ENCODE measurements around the gene BOLL. TPM values are rescaled to one million over a fixed set of nuclear protein-coding genes. Genes with fewer than 3 reads are reported as not detected.
"Not testable (repeated sequence)": the region's sequence is repeated elsewhere in the genome, so short reads cannot be mapped to it uniquely, and the experiment has no call there.

The BOLL gene
- total RNA-seq, result not detected
- long read RNA-seq, donor 1, result 0 reads
- long read RNA-seq, donor 2, result 0 reads

DNA sequence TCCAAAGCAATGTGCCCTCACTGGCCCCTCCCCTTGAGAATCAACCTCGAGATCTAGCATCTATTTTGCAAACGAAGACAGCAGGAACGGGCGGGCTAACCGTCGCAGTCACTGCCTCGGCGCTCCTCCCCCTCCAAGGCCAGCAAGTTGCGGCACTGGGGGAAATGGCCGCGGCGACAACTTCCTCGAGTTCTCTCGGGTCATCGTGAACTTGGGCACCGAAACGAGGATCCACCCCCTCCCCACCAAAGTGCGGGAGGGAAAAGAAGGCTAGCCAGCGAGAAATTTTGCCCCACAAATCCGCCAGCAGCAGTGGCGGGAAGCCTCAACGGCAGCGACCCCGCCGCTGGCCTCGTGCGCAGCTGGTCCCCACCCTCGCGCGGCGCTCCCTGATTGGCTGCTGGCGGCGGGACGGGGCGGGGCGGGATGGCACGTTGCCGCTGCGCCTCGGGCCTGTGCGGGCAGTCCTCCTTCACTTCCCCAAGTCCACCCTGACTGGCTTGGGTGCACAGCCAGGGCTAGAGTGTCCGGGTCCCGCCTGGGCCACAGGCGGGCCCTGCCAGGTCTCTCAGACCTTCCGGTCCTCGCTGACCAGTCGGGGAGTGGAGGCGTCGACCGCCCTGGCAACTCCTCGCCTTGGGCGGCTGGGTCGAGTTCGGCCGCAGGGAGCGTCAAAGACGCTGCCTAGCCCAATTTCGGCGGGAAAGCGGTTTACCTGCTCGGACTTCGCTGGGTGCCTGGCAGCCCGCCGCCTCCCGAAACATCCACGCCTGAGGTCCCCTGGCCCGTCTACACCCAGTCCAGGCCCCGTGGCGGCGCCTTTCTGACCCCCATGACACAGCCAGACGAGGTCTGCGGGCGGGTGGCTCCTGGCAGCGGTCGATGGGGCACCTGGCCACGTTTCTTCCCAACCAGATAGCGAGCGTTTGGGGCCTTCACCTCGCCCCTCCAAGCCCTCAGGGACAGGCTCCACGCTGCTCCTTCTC is at the start of gene BOLL:
Gene BOLL (minus strand): TSS at position 364 of the 986 bp plus-strand sequence. CDS start 3,469 bp downstream, outside the sequence.
- peak; percentile 80 for DNase-seq (ENCODE audit: low spot score)
- intact Hi-C loops (cut with DNase I), result no loop called here

- intact Hi-C loops (cut with DNase I); DNase-seq (ENCODE audit: low spot score): not testable (repeated sequence)
These were observed 49.7 kb upstream of the BOLL start for GRCh38 chr2:197834771-197835170.

DNA sequence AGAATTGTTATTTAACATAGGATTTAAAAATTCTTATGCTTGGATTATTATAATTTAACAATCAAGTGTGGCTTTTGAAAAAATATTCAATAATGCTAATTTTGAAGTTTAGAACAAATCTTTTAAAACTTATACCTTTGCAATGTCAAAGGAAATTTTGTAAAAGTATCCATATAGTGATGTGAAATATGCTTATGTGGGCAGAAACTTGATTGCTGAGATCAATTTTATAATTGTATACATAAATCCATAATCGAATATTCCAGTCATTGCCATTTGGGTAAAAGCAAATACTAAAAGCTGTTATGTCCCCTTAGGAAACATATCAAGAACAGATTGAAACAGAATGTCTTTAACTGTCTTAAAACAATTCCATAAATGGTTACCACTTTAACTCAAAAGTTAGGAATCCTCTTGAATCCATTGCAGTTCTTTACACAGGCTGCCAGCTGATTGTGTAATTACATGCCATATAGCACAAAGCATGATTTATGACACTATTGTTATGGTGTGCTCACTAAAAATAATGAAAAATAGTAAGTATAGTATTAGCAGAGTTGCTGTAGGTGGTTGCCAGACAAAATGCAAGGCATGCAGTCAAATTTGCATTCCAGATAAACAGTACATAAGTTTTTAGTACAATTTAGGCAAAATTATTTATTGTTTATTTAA is 43.5 kb upstream of the BOLL start:
- intact Hi-C loops (cut with DNase I), result no loop called here
- DNase-seq (ENCODE audit: low spot score), result no peak

GRCh38 chr2:197827618-197828017 is 42.5 kb upstream of the BOLL start:
- intact Hi-C loops (cut with DNase I), result no loop called here
- DNase-seq (ENCODE audit: low spot score), result no peak

GRCh38 chr2:197822333-197822732 is 37.2 kb upstream of the BOLL start:
- DNase-seq (ENCODE audit: low spot score), result no peak
- intact Hi-C loops (cut with DNase I), result no loop called here

GRCh38 chr2:197821550-197822289 is 36.6 kb upstream of the BOLL start:
- intact Hi-C loops (cut with DNase I), result no loop called here
- DNase-seq (ENCODE audit: low spot score), result no peak

GRCh38 chr2:197814526-197814925 is 29.4 kb upstream of the BOLL start:
- intact Hi-C loops (cut with DNase I), result no loop called here
- DNase-seq (ENCODE audit: low spot score), result no peak

DNA sequence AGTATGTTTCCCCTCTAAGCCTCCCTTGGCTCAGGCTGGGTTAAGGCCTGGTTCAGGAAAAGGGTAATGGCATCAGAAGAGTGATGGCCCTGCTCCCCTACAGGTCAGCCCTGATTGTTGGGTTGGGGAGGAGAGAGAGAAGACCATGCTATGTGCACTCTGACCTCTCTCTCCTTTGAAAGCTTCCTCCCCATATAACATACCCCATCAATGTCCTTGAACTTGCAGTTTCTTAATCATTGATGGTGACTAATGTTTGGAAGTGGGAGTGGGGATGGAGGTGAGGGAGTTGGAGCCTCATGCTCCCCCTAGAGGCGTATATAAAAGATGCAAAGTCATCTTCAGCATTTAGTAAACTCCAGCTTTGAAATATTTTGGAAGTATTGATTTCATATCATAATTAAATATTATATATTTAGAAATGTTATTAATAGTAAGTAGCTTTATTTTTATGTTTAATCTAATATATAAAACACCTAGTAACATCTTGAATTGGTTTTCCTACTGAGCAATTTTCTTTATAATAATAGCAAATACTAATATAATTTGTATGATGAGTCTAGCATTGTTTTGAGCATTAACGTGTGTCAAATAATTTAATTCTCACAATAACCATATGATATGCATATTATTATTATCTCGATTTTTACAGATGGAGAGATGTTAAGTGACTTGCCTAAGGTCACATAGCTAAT is 28.1 kb upstream of the BOLL start:
- intact Hi-C loops (cut with DNase I), result no loop called here
- no peak for DNase-seq (ENCODE audit: low spot score)

DNA sequence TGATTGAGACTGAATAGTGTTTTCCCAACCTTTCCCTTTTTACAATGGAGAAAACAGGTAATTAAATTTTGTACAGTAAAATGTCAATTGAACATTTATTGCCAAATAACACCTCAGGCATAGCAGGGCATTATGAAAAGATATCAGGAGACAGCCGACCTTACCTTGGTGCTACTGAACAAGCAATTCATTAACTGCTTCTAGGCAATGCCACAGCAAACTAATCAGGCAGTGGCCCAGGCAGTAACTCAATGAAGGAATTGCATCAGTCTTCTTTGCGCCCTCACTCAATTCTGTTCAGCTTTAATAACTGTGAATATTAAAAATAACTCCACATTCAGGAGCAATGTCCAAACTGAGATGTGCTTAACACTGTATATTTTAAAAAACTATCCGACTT is 25.4 kb upstream of the BOLL start:
- intact Hi-C loops (cut with DNase I), result no loop called here
- no peak for DNase-seq (ENCODE audit: low spot score)

DNA sequence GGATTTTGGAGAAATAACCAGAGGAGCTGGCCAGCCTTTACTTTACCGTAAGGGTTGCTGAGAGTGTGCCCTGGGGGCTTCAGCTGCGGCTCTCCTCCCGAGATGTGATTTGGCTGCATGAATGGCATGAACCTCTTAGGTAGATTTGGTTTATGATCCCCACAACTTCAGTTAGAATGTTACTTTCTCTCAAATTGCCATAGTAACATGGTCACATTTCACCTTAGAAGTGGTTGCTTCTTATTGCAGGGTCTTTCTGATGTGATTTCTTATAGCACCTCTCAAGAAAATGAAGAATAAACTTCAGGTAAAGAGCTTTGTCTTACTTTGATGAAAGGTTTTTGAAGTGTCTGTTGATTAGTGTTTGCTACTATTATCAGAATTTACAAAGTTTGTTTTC is 24.9 kb upstream of the BOLL start:
- intact Hi-C loops (cut with DNase I), result no loop called here
- no peak for DNase-seq (ENCODE audit: low spot score)

DNA sequence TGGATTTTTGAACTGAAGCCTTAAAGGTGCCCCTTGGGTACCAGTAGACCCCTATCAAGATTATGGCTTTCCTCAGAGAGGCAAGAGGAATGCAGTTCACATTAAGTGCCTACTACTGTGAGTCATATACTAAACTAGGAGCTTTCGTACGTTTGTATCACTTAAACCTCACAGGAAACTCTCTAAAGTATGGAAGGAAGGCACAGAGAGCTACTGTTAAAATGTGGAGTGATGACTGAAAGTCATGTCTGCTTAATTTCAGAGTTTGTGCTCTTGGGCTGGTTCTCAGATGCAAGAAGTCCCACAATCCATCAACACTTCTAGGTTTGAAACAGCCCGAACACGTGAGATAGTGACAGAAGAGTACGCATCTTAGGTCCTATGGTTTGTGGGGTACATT is 23.9 kb upstream of the BOLL start:
- no peak for DNase-seq (ENCODE audit: low spot score)
- intact Hi-C loops (cut with DNase I), result loop anchor here in 1 of 2 donors (5.0 kb wide), 1 partner anchor 483 kb away; no protein-coding TSS in a partner anchor

DNA sequence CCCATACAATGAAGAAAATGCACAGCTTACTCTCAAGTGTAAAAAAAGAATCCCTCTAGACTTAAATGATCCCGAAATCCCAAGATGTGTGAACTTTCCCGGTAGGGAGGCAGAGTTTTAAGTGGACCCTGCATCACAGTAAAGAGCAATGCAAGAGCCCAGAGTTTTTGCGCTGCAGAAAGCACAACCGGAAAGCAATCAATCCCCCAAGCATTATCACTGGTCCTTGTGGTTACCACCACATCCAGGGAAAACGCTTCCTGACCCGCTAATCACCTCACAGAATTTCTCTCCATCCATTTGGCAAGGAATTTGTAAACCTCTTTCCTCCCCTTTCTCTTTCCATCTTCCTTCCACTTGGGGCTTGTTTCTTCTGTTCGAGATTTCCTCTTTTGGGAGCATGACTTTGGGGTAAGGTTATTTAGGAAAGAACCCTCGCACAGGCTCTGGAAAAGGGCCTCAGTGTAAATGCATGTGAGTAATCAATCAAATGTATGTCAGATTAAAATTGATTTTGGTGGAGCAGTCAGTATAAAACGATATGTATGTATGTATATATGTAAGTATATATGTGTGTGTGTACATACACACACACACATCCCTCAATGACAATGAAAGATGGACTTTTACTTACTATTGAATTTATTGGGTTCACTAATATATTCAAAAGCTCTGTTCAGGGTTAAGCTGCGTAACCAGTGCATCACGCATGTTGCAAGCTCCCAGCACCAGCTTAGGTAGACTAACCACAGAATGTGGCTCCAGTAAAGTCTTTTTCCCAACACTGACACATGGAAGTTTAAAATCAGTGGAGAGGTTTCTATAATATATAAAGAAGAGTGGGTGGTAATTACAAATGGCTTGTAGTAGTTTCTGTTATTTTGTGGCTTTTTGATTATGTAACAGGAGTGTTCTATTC is 20.9 kb upstream of the BOLL start:
- DNase-seq (ENCODE audit: low spot score), result no peak
- intact Hi-C loops (cut with DNase I), result loop anchor here in 1 of 2 donors (5.0 kb wide), 1 partner anchor 486 kb away; no protein-coding TSS in a partner anchor

DNA sequence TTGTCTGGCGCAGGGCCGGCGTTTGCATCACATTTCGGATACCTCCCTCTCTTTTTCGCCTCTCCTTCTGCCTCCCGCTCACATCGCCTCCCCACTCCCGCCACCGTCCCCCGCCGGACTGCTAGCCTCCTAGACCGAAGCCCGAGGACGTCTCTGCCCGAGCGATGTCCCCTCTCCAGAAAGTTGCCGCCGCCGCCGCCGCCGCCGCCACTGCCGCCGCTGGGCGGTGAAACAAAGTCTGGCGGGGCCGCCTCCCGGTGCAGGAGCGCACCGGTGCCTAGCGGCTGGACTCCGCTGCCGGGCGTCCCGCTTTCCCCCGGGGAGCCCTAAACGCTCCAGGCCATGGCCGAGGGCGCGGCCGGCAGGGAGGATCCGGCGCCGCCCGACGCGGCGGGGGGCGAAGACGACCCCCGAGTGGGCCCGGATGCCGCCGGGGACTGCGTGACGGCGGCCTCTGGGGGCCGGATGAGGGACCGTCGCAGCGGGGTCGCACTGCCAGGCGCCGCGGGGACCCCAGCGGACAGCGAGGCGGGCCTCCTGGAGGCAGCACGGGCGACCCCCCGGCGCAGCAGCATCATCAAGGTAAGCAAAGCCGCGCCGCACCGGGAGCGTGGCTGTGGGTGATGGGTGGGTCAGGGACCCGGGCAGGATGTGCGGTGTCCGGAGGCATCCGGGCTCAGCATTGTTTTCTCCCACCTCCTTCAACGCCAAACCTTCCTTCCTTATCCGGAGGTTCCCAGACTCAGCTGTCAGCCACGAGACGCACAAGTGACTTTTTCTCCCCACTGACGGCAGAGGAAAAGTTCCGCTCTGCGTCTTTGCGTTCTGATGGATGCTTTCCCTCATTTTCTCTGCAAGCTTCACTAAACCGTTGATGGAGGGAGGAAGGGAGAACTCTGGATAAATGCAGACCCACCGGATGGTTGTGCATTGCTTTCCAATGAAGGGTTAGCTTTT is 19.9 kb upstream of the BOLL start:
- intact Hi-C loops (cut with DNase I), result loop anchor here (5.0 kb wide), 3 partner anchors 322 to 492 kb away; no protein-coding TSS in a partner anchor
- DNase-seq (ENCODE audit: low spot score), result peak; percentile 79

DNA sequence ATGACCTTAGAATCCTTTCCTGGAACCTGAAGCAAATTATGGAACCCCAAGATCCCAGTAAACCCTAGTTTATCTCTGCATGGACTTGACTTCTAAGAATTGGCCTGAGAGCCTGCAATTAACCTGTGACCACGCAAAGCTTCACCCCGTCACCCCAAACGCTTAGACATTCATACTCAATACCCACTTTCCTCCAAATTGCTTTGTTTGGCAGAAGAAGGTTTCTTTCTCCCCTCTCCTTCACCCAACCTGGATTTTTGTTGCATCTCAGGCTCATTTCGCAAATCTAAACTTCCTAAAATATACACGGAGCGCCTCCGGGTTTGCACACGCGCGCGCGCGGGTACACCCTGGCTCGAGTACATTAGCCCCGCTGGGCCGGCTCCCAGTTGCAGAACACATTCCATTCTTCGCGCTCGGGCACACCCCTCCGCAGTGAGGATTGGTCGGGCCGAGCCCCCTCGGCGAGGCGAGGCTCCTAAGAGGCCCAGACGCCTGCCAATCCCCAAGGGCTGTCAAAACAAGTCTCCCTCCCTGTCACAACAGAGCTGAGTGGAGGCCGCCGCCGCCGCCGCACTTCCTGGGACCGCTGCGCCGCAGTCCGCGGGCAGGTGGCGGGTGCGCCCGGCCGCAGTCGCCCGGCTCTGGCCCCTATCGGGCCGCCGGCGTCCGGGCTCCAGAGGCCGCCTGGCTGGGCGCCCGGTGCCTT is 19.1 kb upstream of the BOLL start, which contains the start of gene PLCL1:
Gene PLCL1 (plus strand): TSS at position 545 of the 709 bp plus-strand sequence.
- intact Hi-C loops (cut with DNase I), result loop anchor here in 1 of 2 donors (5.0 kb wide), 2 partner anchors 323 to 493 kb away; no protein-coding TSS in a partner anchor
- peak; percentile 96 for DNase-seq (ENCODE audit: low spot score)

- intact Hi-C loops (cut with DNase I), result loop anchor here (2.0 to 5.0 kb wide), 3 partner anchors 324 to 494 kb away; no protein-coding TSS in a partner anchor
- no peak for DNase-seq (ENCODE audit: low spot score)
These were observed 17.9 kb upstream of the BOLL start for GRCh38 chr2:197803033-197803444.

DNA sequence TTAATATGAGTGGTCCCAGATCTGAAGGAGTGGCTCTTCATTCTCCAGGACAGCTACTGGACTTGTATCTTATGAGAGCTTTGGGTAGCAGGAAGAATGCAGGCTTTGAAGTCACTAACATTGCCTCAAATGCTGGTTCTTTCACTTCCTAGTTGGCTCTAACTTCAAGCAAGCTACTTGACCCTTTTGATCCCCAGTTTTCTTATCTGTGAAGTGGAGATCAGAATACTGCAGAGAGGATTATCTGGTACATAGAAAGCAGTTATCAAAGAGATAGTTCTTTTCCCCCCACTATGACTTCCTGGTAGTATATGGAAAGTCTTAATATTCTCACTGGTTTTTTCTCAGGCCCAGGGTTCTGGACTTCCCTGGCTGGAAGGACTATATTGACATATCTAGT is 15.9 kb upstream of the BOLL start:
- no peak for DNase-seq (ENCODE audit: low spot score)
- intact Hi-C loops (cut with DNase I), result loop anchor here in 1 of 2 donors (5.0 kb wide), 2 partner anchors 326 to 496 kb away; no protein-coding TSS in a partner anchor
